Uterus (tissue), 4 donors: ENCODE measurements around the gene LIF. TPM values are rescaled to one million over a fixed set of nuclear protein-coding genes. Genes with fewer than 3 reads are reported as not detected.

Experiments used
- DNase-seq, 2 donors: peaks; one replicate each; pipeline ENCODE4 v3.0.0-alpha.2; 2019 to 2020
- H3K27ac ChIP-seq, 2 donors: fragments of 200-600 bp; sonication (generic); 1 replicate in 1 of 2; 2 replicates in 1 of 2; pipeline ENCODE4 v1.5.1; 2016 to 2018
- H3K27me3 ChIP-seq, 2 donors: fragments of 200-600 bp; sonication (generic); one replicate each; pipeline ENCODE4 v1.5.1; 2018 to 2019; ENCODE audit warnings: control low read depth in 1 of 2
- H3K36me3 ChIP-seq, 2 donors: fragments of 200-600 bp; sonication (generic); one replicate each; pipeline ENCODE4 v1.5.1; 2019; ENCODE audit warnings: control low read depth in 1 of 2
- H3K4me1 ChIP-seq, 2 donors: fragments of 200-600 bp; sonication (generic); one replicate each; pipeline ENCODE4 v1.5.1; 2018 to 2019; ENCODE audit warnings: control low read depth in 1 of 2
- H3K4me3 ChIP-seq, 2 donors: fragments of 200-600 bp; sonication (generic); 1 replicate in 1 of 2; 2 replicates in 1 of 2; pipeline ENCODE4 v1.5.1; 2018 to 2019; ENCODE audit warnings: mild to moderate bottlenecking in 1 of 2
- H3K9me3 ChIP-seq, 2 donors: fragments of 200-600 bp; sonication (generic); one replicate each; pipeline ENCODE4 v1.5.1; 2019; ENCODE audit warnings: control low read depth in 1 of 2
- CTCF ChIP-seq, 4 experiments: fragments of 200-600 bp in 2 of 4; fragments of 450-650 bp in 2 of 4; sonication (generic) in 2 of 4; IDR thresholded peaks; one replicate each; pipeline ENCODE4 v1.5.1; 2016 to 2019; ENCODE audit warnings: antibody characterized with exemption in 4 of 4, mild to moderate bottlenecking in 2 of 4, moderate library complexity in 1 of 4
- POLR2A ChIP-seq, 2 donors: fragments of 450-650 bp; IDR thresholded peaks; one replicate each; pipeline ENCODE4 v1.6.1; 2016; ENCODE audit warnings: antibody characterized with exemption in 2 of 2, mild to moderate bottlenecking in 1 of 2, moderate library complexity in 1 of 2
- intact Hi-C: fragments of 100-400 bp; cut with DNase I; formaldehyde crosslinking; loops from one replicate; pipeline ENCODE4 v1.15.1; 2023; ENCODE audit warnings: low total_unique reads
- total RNA-seq, 4 donors: library from RNA; depleted of rRNA in 3 of 4; stranded (reverse); fragments of >200 nt in 3 of 4; gene quantifications; one replicate each; pipeline versions ENCODE4 v1.1.0 to v1.2.4, GENCODE V29; 2014 to 2023
- donor health status: DM: yes; HTN: yes; CAD: no.

LIF gene
- total RNA-seq: 1 to 10 TPM in 2 of 4 donors, under 1 TPM in 1, not detected in 1; under 0.01 to 3.0 (median 1.5) TPM

DNA sequence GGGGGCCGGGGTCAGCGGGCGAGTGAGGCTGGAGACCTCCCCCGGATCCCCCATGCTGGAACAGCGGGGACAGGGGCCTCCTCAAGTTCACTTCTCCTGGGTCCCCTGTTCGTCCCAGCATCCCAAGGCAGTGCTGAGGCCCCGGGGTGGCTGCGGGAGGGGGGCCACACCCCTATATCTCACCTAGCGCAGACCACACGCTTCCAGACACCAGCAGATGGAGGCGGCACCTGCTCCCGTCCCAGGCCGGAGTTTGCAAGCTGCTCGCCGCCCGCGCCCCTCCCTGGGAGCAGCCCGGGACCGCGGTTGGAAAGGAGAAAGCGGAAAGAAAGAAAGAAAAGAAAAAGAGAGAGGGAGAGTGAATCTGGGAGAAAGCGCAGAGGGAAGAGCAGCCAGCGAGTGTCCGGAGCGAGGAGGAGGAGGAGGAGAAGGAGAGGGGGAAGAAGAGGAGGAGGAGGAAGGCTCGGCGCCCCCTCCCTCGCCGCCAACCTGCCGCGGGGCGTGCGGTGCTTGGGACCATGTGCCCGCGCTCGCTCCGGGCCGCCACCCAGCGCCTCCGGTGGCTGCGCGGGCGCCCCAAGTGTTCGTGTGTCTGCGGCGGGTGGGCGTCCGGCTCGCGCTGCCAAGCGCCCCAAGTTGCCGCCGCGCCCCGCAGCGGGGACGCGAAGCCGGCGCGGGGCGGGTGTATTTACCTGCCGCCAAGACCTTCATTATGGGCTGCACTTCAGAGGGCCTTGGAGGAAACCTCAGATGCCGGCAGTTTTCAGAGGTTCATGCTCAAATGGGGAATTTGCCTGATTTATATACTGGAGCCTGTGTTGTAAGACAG lies at the start of gene LIF:
TSS of gene LIF (minus strand) at position 775 of the 829 bp plus-strand sequence. CDS start at position 711, 64 bp downstream.
- Histone ChIP-seq H3K27ac (peak within 1 kb of the TSS in 1 of 2 donors; percentile 57), H3K4me3 (peak within 1 kb of the TSS; percentile 33 to 39), H3K36me3 (no peaks in the 10 kb centered on the region), H3K27me3 (no peaks in the 10 kb centered on the region), H3K9me3 (no peaks in the 10 kb centered on the region), H3K4me1 (peaks cover 0 to 8% of the 10 kb centered on the region in 2 donors)
- intact Hi-C loops: no loop called here
- TF ChIP-seq CTCF (IDR thresholded peaks at IDR 0.05) (peak in 2 of 4 experiments; percentile 38 to 42), POLR2A (IDR thresholded peaks at IDR 0.05) (no peak)
- no peak for DNase-seq

DNA sequence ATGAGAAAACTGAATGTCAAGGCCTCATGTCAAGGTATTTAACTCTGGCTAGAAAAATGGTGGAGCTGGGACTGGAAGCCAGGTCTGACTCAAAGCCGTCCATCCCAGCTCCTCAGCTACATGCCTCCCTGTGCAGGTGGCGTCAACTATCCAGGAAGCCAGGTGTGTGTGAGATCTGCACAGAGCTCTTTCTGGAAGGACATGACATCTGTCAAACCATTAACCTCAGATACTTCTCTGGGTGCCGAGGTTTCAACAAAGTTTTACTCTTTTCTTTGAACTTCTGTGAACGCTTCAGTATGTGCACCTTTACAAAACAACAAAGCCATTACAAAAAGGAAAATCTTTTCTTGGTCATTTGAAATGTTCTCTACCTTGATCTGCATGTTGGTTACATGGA lies 49.8 kb upstream of the LIF start:
- Histone ChIP-seq H3K4me1 (peaks cover 0 to 3% of the 10 kb centered on the region in 2 donors), H3K27ac (no peak overlapping the region), H3K36me3 (no peaks in the 10 kb centered on the region)

GRCh38 chr22:30295576-30295975 lies 49.0 kb upstream of the LIF start:
- H3K27me3 ChIP-seq: no peaks in the 10 kb centered on the region
- H3K36me3 ChIP-seq: no peaks in the 10 kb centered on the region
- intact Hi-C loops: no loop called here
- no peak for DNase-seq
- H3K4me3 ChIP-seq: no peak overlapping the region
- TF ChIP-seq POLR2A (IDR thresholded peaks at IDR 0.05): no peak
- peaks cover 3 to 8% of the 10 kb centered on the region in 2 donors for H3K4me1 ChIP-seq
- no peak overlapping the region for H3K27ac ChIP-seq
- H3K9me3 ChIP-seq: no peaks in the 10 kb centered on the region

More for the DNA sequence above, 49.8 kb upstream of the LIF start:
- DNase-seq: no peak
- no peak overlapping the region for H3K4me3 ChIP-seq
- no peaks in the 10 kb centered on the region for H3K9me3 ChIP-seq
- H3K27me3 ChIP-seq: no peaks in the 10 kb centered on the region
- intact Hi-C loops: no loop called here
- no peak for TF ChIP-seq CTCF (IDR thresholded peaks at IDR 0.05)
- TF ChIP-seq POLR2A (IDR thresholded peaks at IDR 0.05): no peak

GRCh38 chr22:30294830-30295229 lies 48.3 kb upstream of the LIF start:
- H3K4me1 ChIP-seq: peaks cover 10 to 13% of the 10 kb centered on the region in 2 donors
- intact Hi-C loops: no loop called here
- H3K36me3 ChIP-seq: no peaks in the 10 kb centered on the region
- H3K27ac ChIP-seq: no peak overlapping the region
- TF ChIP-seq CTCF (IDR thresholded peaks at IDR 0.05) (no peak), POLR2A (IDR thresholded peaks at IDR 0.05) (no peak)
- no peaks in the 10 kb centered on the region for H3K9me3 ChIP-seq
- no peaks in the 10 kb centered on the region for H3K27me3 ChIP-seq
- H3K4me3 ChIP-seq: no peak overlapping the region
- DNase-seq: no peak

GRCh38 chr22:30294066-30294465 lies 47.5 kb upstream of the LIF start:
- Histone ChIP-seq H3K27ac (no peak overlapping the region), H3K36me3 (no peaks in the 10 kb centered on the region), H3K27me3 (no peaks in the 10 kb centered on the region), H3K4me1 (peaks cover 10 to 13% of the 10 kb centered on the region in 2 donors), H3K4me3 (no peak overlapping the region), H3K9me3 (no peaks in the 10 kb centered on the region)
- TF ChIP-seq CTCF (IDR thresholded peaks at IDR 0.05): no peak
- TF ChIP-seq POLR2A (IDR thresholded peaks at IDR 0.05): no peak
- DNase-seq: no peak
- intact Hi-C loops: no loop called here
